Endothelial cell of umbilical vein (primary cell): ENCODE measurements around the gene BANF2.

Source experiments
- CTCF ChIP-seq, 2 donors: IDR thresholded peaks; 1 replicate in 1 of 2; 2 replicates in 1 of 2; pipeline ENCODE4 v1.5.1; 2011; ENCODE audit warnings: low read length in 2 of 2, mild to moderate bottlenecking in 2 of 2, moderate library complexity in 2 of 2, control low read depth in 1 of 2, inconsistent platforms in 1 of 2, low read depth in 1 of 2; ENCODE audit not compliant: insufficient read depth in 1 of 2; ENCODE audit errors: extremely low read depth in 1 of 2
- FOS ChIP-seq: IDR thresholded peaks from 2 replicates; pipeline ENCODE4 v1.6.1; 2011; ENCODE audit warnings: mild to moderate bottlenecking, low read length, moderate library complexity, borderline replicate concordance; ENCODE audit not compliant: insufficient read depth
- JUN ChIP-seq: IDR thresholded peaks from 2 replicates; pipeline ENCODE4 v1.6.1; 2011; ENCODE audit warnings: borderline replicate concordance, low read depth; ENCODE audit not compliant: insufficient read length, insufficient read depth
- MAX ChIP-seq: IDR thresholded peaks from 2 replicates; pipeline ENCODE4 v1.6.1; 2011; ENCODE audit not compliant: insufficient read depth, insufficient read length
- POLR2A ChIP-seq: IDR thresholded peaks from 2 replicates; pipeline ENCODE4 v1.6.1; 2012; ENCODE audit warnings: low read depth, mild to moderate bottlenecking, control low read depth, low read length

GRCh38 chr20:17730071-17730470, 30.3 kb downstream of the BANF2 start:
- no peak for TF ChIP-seq POLR2A
- no peak for TF ChIP-seq CTCF (IDR thresholded peaks at IDR 0.05; ENCODE audit: extremely low read depth in 1 of 2, insufficient read depth in 1 of 2, low read depth in 1 of 2, low read length in 2 of 2)
- no peak for TF ChIP-seq JUN
- TF ChIP-seq FOS: no peak
- TF ChIP-seq MAX: no peak
